Activated CD4-positive, alpha-beta T cell treated with anti-CD3 and anti-CD28 coated beads, Interleukin-2, amount 50 U/mL, for 48 hours (primary cell): ENCODE measurements around the gene YPEL3.

Experiments used
- DNase-seq, 2 experiments: peaks; one replicate each; pipeline ENCODE4 v3.0.0-alpha.2; 2020

YPEL3 gene

GRCh38 chr16:30088832-30089624, 7.0 kb downstream of the YPEL3 start:
- DNase-seq, result no peak

GRCh38 chr16:30088237-30088831, 7.7 kb downstream of the YPEL3 start:
- no peak for DNase-seq

GRCh38 chr16:30087181-30087898, 8.7 kb downstream of the YPEL3 start:
- DNase-seq, result no peak

GRCh38 chr16:30086291-30087140, 9.5 kb downstream of the YPEL3 start:
- no peak for DNase-seq

GRCh38 chr16:30085820-30086219, 10.2 kb downstream of the YPEL3 start:
- DNase-seq, result no peak

- DNase-seq, result no peak
Measured at GRCh38 chr16:30085247-30085646, 10.8 kb downstream of the YPEL3 start.

- DNase-seq, result no peak
Measured at GRCh38 chr16:30084816-30085159, 11.2 kb downstream of the YPEL3 start.

GRCh38 chr16:30084096-30084815, 11.8 kb downstream of the YPEL3 start:
- DNase-seq, result no peak

- no peak for DNase-seq
Measured at GRCh38 chr16:30083216-30084055, 12.6 kb downstream of the YPEL3 start.

- DNase-seq, result no peak
Measured at GRCh38 chr16:30082545-30083090, 13.4 kb downstream of the YPEL3 start.

- DNase-seq, result no peak
Measured at GRCh38 chr16:30079480-30079879, 16.5 kb downstream of the YPEL3 start.

- DNase-seq, result no peak
Measured at GRCh38 chr16:30078744-30079143, 17.3 kb downstream of the YPEL3 start.

GRCh38 chr16:30077656-30078055, 18.4 kb downstream of the YPEL3 start:
- no peak for DNase-seq

GRCh38 chr16:30076276-30076791, 19.7 kb downstream of the YPEL3 start:
- DNase-seq, result peak in 1 of 2 experiments; percentile 28

GRCh38 chr16:30075503-30076275, 20.3 kb downstream of the YPEL3 start, which contains the start of gene PPP4C:
PPP4C (plus strand) TSS chr16:30075994; CDS start chr16:30076378, 384 bp downstream.
- DNase-seq, result peak; percentile 91 to 92

GRCh38 chr16:30070490-30070889, 25.5 kb downstream of the YPEL3 start:
- DNase-seq, result no peak

GRCh38 chr16:30069611-30070462, 26.2 kb downstream of the YPEL3 start:
- peak in 1 of 2 experiments; percentile 19 for DNase-seq

- peak; percentile 49 to 58 for DNase-seq
Measured at GRCh38 chr16:30068750-30069610, 27.0 kb downstream of the YPEL3 start.
